ENCODE data around the gene OR13A1. TPM values are rescaled to one million over a fixed set of nuclear protein-coding genes. Genes with fewer than 3 reads are reported as not detected.
"Not testable (repeated sequence)": the region's sequence is repeated elsewhere in the genome, so short reads cannot be mapped to it uniquely, and the experiment has no call there.

OR13A1 gene
- total RNA-seq, 4 donors from 2014 or later: not detected

DNA sequence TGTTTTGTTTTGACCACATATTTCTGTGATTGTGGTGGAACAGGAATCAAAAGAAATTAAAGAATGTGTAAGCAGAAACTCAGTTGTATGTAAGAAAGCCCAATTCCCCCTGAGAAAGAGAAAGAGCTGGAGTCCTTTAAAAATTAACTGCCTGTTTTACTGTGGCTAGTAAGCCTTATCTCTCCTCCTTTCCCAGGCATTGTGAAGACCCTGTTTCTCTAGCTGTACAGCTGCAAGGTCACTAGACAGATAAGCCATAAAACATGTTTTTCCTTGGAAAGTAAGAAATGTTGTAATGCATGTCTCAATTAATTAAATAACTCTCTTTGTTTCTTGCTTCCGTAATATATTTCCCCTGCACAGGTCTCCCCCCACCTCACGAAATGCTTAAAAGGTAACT lies 53.5 kb downstream of the OR13A1 start:
- H3K4me1 ChIP-seq: no peaks in the 10 kb centered on the region
- H3K36me3 ChIP-seq: no peaks in the 10 kb centered on the region
- no peak overlapping the region for H3K27ac ChIP-seq
- no peaks in the 10 kb centered on the region for H3K27me3 ChIP-seq
- H3K9me3 ChIP-seq: no peaks in the 10 kb centered on the region
- no peak for TF ChIP-seq POLR2A (IDR thresholded peaks at IDR 0.05)
- TF ChIP-seq, protein P1, sequence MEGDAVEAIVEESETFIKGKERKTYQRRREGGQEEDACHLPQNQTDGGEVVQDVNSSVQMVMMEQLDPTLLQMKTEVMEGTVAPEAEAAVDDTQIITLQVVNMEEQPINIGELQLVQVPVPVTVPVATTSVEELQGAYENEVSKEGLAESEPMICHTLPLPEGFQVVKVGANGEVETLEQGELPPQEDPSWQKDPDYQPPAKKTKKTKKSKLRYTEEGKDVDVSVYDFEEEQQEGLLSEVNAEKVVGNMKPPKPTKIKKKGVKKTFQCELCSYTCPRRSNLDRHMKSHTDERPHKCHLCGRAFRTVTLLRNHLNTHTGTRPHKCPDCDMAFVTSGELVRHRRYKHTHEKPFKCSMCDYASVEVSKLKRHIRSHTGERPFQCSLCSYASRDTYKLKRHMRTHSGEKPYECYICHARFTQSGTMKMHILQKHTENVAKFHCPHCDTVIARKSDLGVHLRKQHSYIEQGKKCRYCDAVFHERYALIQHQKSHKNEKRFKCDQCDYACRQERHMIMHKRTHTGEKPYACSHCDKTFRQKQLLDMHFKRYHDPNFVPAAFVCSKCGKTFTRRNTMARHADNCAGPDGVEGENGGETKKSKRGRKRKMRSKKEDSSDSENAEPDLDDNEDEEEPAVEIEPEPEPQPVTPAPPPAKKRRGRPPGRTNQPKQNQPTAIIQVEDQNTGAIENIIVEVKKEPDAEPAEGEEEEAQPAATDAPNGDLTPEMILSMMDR (IDR thresholded peaks at IDR 0.05): no peak
- H3K4me3 ChIP-seq: no peak overlapping the region
- DNase-seq: no peak

DNA sequence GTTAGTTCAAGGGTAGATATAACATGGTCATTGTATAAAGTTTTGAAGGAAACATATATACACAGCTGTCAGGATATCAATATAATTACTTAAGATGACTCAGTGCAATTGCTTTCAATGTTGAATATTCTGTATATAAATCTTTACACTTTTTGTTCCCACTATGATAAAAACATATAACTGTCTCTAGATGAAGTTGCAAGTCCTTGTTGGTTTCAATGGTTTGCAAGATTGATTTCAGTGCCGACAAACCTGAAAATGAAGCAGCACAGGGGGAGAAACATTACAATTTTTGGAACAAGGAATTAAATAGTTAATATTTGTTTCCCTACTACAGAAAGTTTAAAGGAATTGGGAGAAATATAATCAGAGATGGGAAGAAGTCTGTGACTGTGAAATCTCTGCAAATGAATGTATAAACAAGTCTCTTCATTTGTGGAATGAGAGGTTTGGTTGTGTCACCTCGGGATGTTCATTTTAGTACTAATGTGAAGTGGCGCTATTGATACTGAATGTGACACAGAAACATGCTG lies 54.1 kb downstream of the OR13A1 start:
- Histone ChIP-seq H3K36me3 (no peaks in the 10 kb centered on the region), H3K9me3 (no peaks in the 10 kb centered on the region), H3K27me3 (no peaks in the 10 kb centered on the region), H3K27ac (no peak overlapping the region), H3K4me1 (no peaks in the 10 kb centered on the region), H3K4me3 (no peak overlapping the region)
- TF ChIP-seq, protein P1 (IDR thresholded peaks at IDR 0.05): no peak
- TF ChIP-seq POLR2A (IDR thresholded peaks at IDR 0.05): no peak
- DNase-seq: no peak

DNA sequence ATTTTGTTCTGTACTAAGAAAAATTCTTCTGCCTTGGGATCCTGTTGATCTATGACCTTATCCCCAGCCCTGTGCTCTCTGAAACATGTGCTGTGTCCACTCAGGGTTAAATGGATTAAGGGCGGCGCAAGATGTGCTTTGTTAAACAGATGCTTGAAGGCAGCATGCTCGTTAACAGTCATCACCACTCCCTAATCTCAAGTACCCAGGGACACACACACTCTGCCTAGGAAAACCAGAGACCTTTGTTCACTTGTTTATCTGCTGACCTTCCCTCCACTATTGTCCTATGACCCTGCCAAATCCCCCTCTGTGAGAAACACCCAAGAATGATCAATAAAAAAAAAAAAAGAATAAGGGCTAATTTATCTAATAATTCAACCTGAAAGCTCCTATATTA lies 54.8 kb downstream of the OR13A1 start:
- not testable (repeated sequence) for H3K27ac ChIP-seq, H3K4me3 ChIP-seq, H3K27me3 ChIP-seq, H3K4me1 ChIP-seq, H3K9me3 ChIP-seq, H3K36me3 ChIP-seq, DNase-seq

DNA sequence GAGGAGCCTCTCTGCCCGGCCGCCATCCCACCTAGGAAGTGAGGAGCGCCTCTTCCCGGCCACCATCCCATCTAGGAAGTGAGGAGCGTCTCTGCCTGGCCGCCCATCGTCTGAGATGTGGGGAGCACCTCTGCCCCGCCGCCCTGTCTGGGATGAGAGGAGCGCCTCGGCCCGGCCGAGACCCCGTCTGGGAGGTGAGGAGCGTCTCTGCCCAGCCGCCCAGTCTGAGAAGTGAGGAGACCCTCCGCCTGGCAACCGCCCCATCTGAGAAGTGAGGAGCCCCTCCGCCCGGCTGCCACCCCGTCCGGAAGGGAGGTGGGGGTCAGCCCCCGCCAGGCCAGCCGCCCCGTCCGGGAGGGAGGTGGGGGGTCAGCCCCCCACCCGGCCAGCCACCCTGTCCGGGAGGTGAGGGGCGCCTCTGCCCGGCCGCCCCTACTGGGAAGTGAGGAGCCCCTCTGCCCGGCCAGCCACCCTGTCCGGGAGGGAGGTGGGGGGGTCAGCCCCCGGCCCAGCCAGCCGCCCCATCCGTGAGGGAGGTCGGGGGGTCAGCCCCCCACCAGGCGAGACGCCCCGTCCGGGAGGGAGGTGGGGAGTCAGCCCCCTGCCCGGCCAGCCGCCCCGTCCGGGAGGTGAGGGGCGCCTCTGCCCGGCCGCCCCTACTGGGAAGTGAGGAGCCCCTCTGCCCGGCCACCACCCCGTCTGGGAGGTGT lies 55.5 kb downstream of the OR13A1 start:
- H3K4me1 ChIP-seq, H3K4me3 ChIP-seq, DNase-seq, H3K27me3 ChIP-seq, H3K27ac ChIP-seq, H3K36me3 ChIP-seq, H3K9me3 ChIP-seq: not testable (repeated sequence)

DNA sequence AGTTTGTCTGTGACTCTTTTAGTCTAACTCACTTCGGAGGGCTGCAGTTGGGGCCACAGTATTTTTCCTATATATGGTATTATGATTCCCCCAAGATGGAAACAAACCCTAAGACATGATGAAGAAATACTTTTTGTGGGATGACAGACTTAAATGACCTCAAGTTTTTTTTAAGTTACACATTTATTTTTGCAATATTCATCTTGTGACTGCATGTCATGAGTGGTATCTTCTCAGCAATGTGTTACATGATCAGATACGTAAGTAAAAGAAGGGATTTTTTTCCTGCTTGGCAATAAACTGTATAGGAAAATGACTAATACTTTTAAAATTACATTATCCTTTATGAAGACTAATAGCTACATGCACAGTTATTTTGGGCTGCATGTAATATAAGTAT lies 57.8 kb downstream of the OR13A1 start:
- no peak for DNase-seq
- no peak overlapping the region for H3K4me3 ChIP-seq
- H3K36me3 ChIP-seq: no peaks in the 10 kb centered on the region
- no peaks in the 10 kb centered on the region for H3K4me1 ChIP-seq
- TF ChIP-seq POLR2A (IDR thresholded peaks at IDR 0.05): no peak
- TF ChIP-seq, protein P1 (IDR thresholded peaks at IDR 0.05): no peak
- H3K9me3 ChIP-seq: no peaks in the 10 kb centered on the region
- H3K27ac ChIP-seq: no peak overlapping the region
- H3K27me3 ChIP-seq: no peaks in the 10 kb centered on the region

DNA sequence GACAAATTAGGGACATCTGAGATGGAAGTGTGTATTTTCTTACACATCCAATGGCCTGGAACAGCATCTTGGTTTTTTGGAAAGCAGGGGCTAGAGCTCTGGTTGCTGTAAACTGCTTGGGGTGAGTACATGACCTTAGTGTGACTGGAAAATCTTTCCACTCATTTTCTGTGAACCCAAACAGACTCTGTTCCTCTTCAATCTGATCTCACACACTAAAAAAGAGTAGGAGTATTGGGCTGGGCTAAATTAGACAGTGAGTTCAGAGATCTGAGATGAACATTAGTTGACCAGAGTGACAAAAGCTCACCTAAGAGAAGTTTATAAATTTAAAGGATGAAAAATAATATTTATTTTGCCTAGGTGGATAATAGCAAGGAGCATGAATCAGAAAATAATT lies 59.2 kb downstream of the OR13A1 start:
- no peaks in the 10 kb centered on the region for H3K27me3 ChIP-seq
- H3K4me1 ChIP-seq: no peaks in the 10 kb centered on the region
- no peaks in the 10 kb centered on the region for H3K9me3 ChIP-seq
- H3K36me3 ChIP-seq: no peaks in the 10 kb centered on the region
- TF ChIP-seq, protein P1 (IDR thresholded peaks at IDR 0.05): no peak
- TF ChIP-seq POLR2A (IDR thresholded peaks at IDR 0.05): no peak
- H3K27ac ChIP-seq: no peak overlapping the region
- DNase-seq: no peak
- no peak overlapping the region for H3K4me3 ChIP-seq

DNA sequence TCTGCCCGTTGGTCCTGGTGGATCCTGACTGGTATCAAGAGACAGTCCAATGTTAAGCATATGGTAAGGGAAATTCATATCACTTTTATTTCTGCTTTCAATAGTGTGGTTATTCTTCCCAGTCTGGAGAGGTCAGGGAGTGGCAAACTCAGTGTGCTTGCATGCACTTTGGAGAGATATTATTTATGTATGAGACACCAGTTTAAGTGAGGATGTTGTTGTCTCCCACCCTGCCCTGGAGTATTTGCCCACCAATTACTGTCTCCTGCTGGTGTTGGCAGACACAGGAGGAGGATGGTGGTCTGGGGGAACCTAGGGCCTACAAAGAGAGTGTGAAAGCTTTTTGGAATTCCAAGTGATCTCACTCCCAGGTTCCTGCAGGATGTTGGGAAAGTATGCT lies 59.7 kb downstream of the OR13A1 start:
- TF ChIP-seq, protein P1 (IDR thresholded peaks at IDR 0.05): no peak
- no peak for TF ChIP-seq POLR2A (IDR thresholded peaks at IDR 0.05)
- H3K27me3 ChIP-seq: no peaks in the 10 kb centered on the region
- no peak overlapping the region for H3K27ac ChIP-seq
- H3K4me3 ChIP-seq: no peak overlapping the region
- DNase-seq: no peak
- no peaks in the 10 kb centered on the region for H3K4me1 ChIP-seq
- H3K9me3 ChIP-seq: no peaks in the 10 kb centered on the region
- no peaks in the 10 kb centered on the region for H3K36me3 ChIP-seq
